Measurements from ENCODE around the gene ADGRF5.

Gene ADGRF5

DNA sequence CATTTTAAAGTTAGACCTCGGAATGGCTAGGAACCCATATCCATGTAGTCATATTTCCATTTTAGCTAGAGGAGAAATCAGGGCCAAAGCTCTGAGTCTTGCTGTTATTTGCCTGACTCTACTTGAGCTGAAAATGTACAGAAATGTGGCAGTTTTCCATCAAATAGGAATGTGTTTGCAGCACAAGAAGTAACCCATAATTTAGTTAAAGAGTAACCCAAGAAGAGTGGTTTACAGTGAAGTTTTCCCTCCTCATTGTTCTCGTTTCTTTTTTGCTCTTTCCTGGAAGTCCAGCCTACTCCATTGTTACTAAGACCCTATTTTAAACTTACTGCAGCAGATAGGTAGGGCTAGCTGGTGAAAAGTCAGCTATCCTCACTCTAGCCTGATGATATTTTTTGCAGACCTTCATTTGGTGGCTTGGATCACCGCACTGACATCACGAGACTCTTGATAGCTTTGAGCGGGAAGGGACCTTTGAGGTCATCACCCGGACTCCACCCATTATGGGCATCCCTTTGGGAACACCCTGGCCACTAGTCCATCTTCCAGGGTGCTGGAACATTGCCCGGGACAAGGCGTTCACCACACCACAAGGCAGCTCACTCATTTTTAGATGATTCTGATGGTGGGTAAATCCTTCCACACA is 28.0 kb upstream of the ADGRF5 start:
- no peak for TF ChIP-seq MYC (IDR thresholded peaks at IDR 0.05; ENCODE audit: low read depth, low read length)
- no peak for TF ChIP-seq POLR2A (IDR thresholded peaks at IDR 0.05; ENCODE audit: extremely low read depth, insufficient read length)
- TF ChIP-seq, protein P1, sequence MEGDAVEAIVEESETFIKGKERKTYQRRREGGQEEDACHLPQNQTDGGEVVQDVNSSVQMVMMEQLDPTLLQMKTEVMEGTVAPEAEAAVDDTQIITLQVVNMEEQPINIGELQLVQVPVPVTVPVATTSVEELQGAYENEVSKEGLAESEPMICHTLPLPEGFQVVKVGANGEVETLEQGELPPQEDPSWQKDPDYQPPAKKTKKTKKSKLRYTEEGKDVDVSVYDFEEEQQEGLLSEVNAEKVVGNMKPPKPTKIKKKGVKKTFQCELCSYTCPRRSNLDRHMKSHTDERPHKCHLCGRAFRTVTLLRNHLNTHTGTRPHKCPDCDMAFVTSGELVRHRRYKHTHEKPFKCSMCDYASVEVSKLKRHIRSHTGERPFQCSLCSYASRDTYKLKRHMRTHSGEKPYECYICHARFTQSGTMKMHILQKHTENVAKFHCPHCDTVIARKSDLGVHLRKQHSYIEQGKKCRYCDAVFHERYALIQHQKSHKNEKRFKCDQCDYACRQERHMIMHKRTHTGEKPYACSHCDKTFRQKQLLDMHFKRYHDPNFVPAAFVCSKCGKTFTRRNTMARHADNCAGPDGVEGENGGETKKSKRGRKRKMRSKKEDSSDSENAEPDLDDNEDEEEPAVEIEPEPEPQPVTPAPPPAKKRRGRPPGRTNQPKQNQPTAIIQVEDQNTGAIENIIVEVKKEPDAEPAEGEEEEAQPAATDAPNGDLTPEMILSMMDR (IDR thresholded peaks at IDR 0.05; ENCODE audit: low read depth, low read length), result no peak
- TF ChIP-seq, protein P2, sequence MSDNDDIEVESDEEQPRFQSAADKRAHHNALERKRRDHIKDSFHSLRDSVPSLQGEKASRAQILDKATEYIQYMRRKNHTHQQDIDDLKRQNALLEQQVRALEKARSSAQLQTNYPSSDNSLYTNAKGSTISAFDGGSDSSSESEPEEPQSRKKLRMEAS (IDR thresholded peaks at IDR 0.05; ENCODE audit: low read depth, low read length), result no peak
- H3K4me3 ChIP-seq (ENCODE audit: low read depth, low read length), result no peak overlapping the region
- DNase-seq (ENCODE audit: low read depth), result no peak

DNA sequence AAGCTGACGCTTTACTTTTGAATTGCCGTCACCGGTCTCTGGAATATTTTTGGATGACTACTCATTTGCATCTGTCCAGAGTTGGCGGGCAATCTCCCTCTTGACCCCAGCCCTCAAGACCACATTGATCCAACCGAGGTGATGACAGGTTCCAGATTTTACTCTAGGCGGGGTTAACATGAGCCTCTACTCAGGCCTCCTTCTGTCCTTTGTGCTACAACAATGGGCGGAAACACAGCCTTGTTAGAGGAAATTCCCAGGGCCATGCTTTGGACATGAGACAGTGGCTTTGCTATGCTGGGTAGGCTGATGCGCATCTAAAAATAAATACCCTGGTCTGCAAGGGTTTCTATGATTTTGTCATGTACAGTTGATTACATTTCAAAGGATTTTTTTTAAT is 27.0 kb upstream of the ADGRF5 start:
- TF ChIP-seq MYC (IDR thresholded peaks at IDR 0.05; ENCODE audit: low read depth, low read length) (no peak), POLR2A (IDR thresholded peaks at IDR 0.05; ENCODE audit: extremely low read depth, insufficient read length) (no peak)
- TF ChIP-seq, protein P2 (IDR thresholded peaks at IDR 0.05; ENCODE audit: low read depth, low read length), result no peak
- TF ChIP-seq, protein P1 (IDR thresholded peaks at IDR 0.05; ENCODE audit: low read depth, low read length), result no peak
- no peak for DNase-seq (ENCODE audit: low read depth)
- H3K4me3 ChIP-seq (ENCODE audit: low read depth, low read length), result no peak overlapping the region

DNA sequence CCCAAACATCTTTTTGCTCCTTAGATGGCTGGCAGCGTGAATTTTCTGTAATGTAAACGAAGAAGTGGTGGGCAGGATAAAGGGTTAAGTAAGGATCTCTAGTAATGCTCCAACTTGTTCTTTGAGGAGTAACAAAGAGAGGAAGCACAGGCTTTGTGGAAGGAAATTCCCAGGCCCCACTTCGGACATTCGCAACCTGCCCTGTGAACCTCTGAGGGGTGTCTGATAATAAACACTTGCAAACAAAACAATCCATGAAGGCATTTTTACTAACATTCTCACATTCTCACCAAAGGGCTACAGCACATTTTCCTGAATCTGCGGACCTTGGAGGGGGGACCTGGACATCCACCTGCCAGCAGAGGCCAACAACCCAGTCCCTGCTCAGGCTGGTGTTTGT is 25.8 kb upstream of the ADGRF5 start:
- no peak overlapping the region for H3K4me3 ChIP-seq (ENCODE audit: low read depth, low read length)
- TF ChIP-seq, protein P2 (IDR thresholded peaks at IDR 0.05; ENCODE audit: low read depth, low read length), result no peak
- TF ChIP-seq, protein P1 (IDR thresholded peaks at IDR 0.05; ENCODE audit: low read depth, low read length), result no peak
- no peak for TF ChIP-seq POLR2A (IDR thresholded peaks at IDR 0.05; ENCODE audit: extremely low read depth, insufficient read length)
- TF ChIP-seq MYC (IDR thresholded peaks at IDR 0.05; ENCODE audit: low read depth, low read length), result no peak
- no peak for DNase-seq (ENCODE audit: low read depth)

DNA sequence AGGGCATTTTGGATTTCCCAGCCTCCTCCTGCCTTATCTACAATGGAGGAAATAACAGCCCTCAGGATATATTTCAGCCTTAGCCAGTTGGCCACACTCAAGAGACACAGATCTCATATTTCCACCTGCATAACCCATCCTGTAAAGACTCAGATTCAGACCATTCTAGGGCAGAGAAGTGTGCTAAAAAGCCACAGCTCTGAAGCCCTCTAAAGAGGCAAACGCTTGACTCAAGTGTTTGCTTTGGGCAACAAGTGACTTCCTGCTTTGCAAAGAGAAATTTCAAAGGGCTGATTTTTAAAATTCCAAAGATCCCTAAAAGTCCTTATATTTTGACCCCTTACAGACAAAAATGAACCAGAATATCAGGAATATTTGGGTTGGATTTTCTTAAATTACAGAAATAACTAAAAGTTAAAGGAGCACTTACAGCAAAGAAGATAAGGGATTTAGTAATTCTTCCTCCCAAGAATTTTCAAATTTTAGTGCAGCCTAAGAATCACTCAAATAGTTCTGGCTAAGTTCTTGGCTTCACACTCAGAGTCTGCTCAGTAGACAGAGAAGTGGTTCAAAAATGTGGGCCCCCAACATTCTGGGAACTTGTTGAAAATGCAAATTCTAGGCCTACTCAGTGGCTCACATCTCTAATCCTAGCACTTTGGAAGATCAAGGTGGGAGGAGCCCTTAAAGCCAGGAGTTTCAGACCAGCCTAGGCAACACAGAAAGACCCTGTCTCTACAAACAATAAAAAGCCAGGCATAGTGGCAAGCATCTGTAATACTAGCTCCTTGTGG is 18.9 kb upstream of the ADGRF5 start:
- no peak for DNase-seq (ENCODE audit: low read depth)
- H3K4me3 ChIP-seq (ENCODE audit: low read depth, low read length), result no peak overlapping the region
- TF ChIP-seq, protein P2 (IDR thresholded peaks at IDR 0.05; ENCODE audit: low read depth, low read length), result no peak
- no peak for TF ChIP-seq MYC (IDR thresholded peaks at IDR 0.05; ENCODE audit: low read depth, low read length)
- TF ChIP-seq, protein P1 (IDR thresholded peaks at IDR 0.05; ENCODE audit: low read depth, low read length), result no peak
- no peak for TF ChIP-seq POLR2A (IDR thresholded peaks at IDR 0.05; ENCODE audit: extremely low read depth, insufficient read length)

DNA sequence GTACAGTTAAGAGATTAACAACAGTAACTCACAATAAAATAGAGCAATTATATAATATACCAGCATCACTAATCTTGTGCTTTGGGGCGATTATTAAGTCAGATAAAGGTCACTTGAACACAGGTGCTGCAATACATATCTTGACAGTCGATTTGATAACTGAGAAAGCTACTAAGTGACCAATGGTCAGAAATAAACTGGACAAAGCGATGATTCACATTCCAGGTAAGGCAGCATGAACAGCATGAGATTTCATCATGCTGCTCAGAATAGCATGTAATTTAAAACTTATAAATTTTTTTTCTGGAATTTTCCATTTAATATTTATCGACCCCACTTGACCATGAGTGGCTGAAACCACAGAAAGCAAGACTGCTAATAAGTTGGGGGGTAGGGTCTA is 15.9 kb upstream of the ADGRF5 start:
- no peak overlapping the region for H3K4me3 ChIP-seq (ENCODE audit: low read depth, low read length)
- DNase-seq (ENCODE audit: low read depth), result no peak
- no peak for TF ChIP-seq MYC (IDR thresholded peaks at IDR 0.05; ENCODE audit: low read depth, low read length)
- TF ChIP-seq, protein P1 (IDR thresholded peaks at IDR 0.05; ENCODE audit: low read depth, low read length), result no peak
- TF ChIP-seq, protein P2 (IDR thresholded peaks at IDR 0.05; ENCODE audit: low read depth, low read length), result no peak
- no peak for TF ChIP-seq POLR2A (IDR thresholded peaks at IDR 0.05; ENCODE audit: extremely low read depth, insufficient read length)
